ENCODE measurements around the gene OTOF. TPM values are rescaled to one million over a fixed set of nuclear protein-coding genes. Genes with fewer than 3 reads are reported as not detected.

OTOF gene
- total RNA-seq, 1 donor: not detected

DNA sequence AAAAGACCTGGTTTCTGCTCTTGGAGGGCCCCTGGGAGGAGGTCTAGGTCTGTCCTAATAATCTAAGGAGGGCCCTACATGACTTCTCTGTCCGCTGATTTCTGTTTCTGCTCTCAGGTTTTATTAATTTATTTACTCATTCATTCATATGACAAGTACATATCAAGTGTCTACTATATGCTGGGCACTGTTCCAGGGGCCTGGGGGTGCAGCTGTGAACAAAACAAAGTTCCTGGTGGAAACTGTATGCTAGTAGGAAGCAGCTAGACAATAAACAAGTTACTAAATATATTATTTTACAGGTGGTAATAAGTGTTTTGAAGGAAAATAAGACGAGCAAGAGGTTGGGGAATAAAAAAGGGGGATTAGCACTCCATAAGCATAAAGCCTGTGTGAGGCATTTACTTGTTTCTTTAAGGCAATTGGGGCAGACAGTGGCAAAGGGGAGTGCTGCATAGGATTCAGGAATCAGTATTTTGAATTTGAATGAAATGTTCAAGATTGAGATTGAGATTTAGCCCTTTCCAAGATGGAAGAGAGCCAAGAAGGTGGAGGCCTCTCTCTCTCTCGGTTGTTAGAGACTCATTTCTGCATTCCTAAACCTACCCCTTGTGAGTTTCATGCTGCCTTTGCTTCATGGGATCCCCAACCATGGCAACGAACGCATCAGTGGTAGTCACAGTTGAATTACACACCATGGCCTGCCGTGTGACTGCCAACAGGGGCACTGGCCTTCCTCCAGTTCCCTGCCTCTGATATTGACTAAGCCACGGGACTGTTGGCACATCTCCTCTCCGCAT is 47.9 kb downstream of the OTOF start:
- Histone ChIP-seq H2AFZ (ENCODE audit: low read length) (no peak overlapping the region), H3K27me3 (ENCODE audit: insufficient read depth, low read length) (peaks cover 6% of the 10 kb centered on the region), H3K27ac (ENCODE audit: low read depth, low read length) (no peak overlapping the region), H3K4me1 (ENCODE audit: insufficient read depth, low read length) (peaks cover 5% of the 10 kb centered on the region), H3K79me2 (ENCODE audit: insufficient read depth, low read length) (no peaks in the 10 kb centered on the region), H3K4me2 (ENCODE audit: insufficient read depth, low read length) (no peak overlapping the region), H4K20me1 (ENCODE audit: insufficient read depth, low read length) (no peaks in the 10 kb centered on the region), H3K36me3 (ENCODE audit: insufficient read depth, low read length) (no peaks in the 10 kb centered on the region), H3K4me3 (ENCODE audit: insufficient read depth, low read length) (no peak overlapping the region), H3K9me3 (ENCODE audit: low read depth, low read length) (no peaks in the 10 kb centered on the region)
- DNase-seq (ENCODE audit: insufficient read length, low spot score, missing footprints): no peak
- TF ChIP-seq, protein P1, sequence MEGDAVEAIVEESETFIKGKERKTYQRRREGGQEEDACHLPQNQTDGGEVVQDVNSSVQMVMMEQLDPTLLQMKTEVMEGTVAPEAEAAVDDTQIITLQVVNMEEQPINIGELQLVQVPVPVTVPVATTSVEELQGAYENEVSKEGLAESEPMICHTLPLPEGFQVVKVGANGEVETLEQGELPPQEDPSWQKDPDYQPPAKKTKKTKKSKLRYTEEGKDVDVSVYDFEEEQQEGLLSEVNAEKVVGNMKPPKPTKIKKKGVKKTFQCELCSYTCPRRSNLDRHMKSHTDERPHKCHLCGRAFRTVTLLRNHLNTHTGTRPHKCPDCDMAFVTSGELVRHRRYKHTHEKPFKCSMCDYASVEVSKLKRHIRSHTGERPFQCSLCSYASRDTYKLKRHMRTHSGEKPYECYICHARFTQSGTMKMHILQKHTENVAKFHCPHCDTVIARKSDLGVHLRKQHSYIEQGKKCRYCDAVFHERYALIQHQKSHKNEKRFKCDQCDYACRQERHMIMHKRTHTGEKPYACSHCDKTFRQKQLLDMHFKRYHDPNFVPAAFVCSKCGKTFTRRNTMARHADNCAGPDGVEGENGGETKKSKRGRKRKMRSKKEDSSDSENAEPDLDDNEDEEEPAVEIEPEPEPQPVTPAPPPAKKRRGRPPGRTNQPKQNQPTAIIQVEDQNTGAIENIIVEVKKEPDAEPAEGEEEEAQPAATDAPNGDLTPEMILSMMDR (IDR thresholded peaks at IDR 0.05; ENCODE audit: extremely low read depth, low read depth, low read length): no peak

DNA sequence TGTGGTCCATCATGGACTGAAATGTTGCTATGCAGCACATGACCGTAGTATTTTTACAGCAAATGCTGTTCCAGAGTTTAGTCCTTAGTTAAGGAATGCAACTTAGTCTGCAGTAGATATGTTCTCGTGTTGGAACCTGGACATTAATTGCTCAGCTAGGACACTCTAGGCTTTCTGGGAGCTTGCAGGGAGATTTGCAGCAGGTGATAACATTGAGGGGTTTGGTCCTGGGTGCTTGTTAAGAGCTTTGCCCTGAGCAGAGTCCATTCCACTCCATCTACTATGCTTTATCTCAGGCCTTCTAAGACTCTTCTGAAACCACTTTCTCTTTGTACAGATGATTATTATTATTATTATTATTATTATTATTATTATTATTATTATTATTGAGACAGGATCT is 49.1 kb downstream of the OTOF start:
- TF ChIP-seq, protein P1 (IDR thresholded peaks at IDR 0.05; ENCODE audit: extremely low read depth, low read depth, low read length): no peak
- H3K36me3 ChIP-seq (ENCODE audit: insufficient read depth, low read length): no peaks in the 10 kb centered on the region
- H3K9me3 ChIP-seq (ENCODE audit: low read depth, low read length): no peaks in the 10 kb centered on the region
- no peak overlapping the region for H3K27ac ChIP-seq (ENCODE audit: low read depth, low read length)
- no peaks in the 10 kb centered on the region for H3K79me2 ChIP-seq (ENCODE audit: insufficient read depth, low read length)
- no peaks in the 10 kb centered on the region for H4K20me1 ChIP-seq (ENCODE audit: insufficient read depth, low read length)
- H2AFZ ChIP-seq (ENCODE audit: low read length): no peak overlapping the region
- no peak overlapping the region for H3K4me2 ChIP-seq (ENCODE audit: insufficient read depth, low read length)
- DNase-seq (ENCODE audit: insufficient read length, low spot score, missing footprints): no peak
- H3K27me3 ChIP-seq (ENCODE audit: insufficient read depth, low read length): peaks cover 6% of the 10 kb centered on the region
- no peak overlapping the region for H3K4me3 ChIP-seq (ENCODE audit: insufficient read depth, low read length)
- peaks cover 5% of the 10 kb centered on the region for H3K4me1 ChIP-seq (ENCODE audit: insufficient read depth, low read length)

DNA sequence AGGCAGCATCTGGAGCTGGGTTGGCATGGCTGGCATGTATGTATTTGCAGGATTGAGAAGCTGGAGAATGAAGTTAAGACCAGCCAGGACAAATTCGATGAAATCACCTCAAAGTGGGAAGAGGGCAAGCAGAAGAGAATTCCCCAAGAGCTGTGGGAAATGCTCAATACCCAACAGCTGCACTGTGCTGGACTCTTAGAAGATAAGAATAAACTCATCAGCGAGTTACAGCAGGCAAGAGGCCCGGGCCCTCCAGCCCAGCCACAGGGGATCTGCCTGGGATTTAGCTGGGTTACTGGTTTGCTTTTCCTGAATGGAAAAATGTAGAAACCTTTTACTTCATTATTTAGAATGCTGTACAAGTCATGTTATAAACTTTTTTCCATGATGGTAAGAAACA is 53.7 kb downstream of the OTOF start:
- no peaks in the 10 kb centered on the region for H3K79me2 ChIP-seq (ENCODE audit: insufficient read depth, low read length)
- TF ChIP-seq, protein P1 (IDR thresholded peaks at IDR 0.05; ENCODE audit: extremely low read depth, low read depth, low read length): no peak
- no peaks in the 10 kb centered on the region for H3K9me3 ChIP-seq (ENCODE audit: low read depth, low read length)
- no peak overlapping the region for H3K27ac ChIP-seq (ENCODE audit: low read depth, low read length)
- H3K36me3 ChIP-seq (ENCODE audit: insufficient read depth, low read length): no peaks in the 10 kb centered on the region
- H3K4me1 ChIP-seq (ENCODE audit: insufficient read depth, low read length): no peaks in the 10 kb centered on the region
- H3K4me3 ChIP-seq (ENCODE audit: insufficient read depth, low read length): no peak overlapping the region
- no peak for DNase-seq (ENCODE audit: insufficient read length, low spot score, missing footprints)
- no peaks in the 10 kb centered on the region for H4K20me1 ChIP-seq (ENCODE audit: insufficient read depth, low read length)
- H2AFZ ChIP-seq (ENCODE audit: low read length): no peak overlapping the region
- H3K4me2 ChIP-seq (ENCODE audit: insufficient read depth, low read length): no peak overlapping the region
- H3K27me3 ChIP-seq (ENCODE audit: insufficient read depth, low read length): peaks cover 6% of the 10 kb centered on the region

DNA sequence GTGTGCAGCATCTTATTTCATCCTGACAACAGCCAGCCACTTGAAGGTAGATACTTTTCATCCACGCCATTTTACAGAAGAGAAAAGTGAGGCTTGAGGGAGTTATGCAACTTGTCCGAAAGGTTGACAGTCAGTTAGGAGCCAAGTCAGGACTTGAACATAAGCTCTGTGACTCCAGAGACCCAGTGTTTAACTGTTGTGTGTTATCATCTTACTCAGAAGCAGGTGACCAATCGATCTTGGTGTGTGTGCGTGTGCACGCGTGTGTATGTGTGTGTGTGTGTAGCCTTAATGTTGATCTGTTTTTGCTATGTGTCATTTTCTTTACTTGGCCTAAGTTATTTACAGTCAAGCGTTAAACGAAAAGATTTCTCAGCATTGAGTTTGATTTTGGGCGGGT is 54.2 kb downstream of the OTOF start:
- Histone ChIP-seq H3K27me3 (ENCODE audit: insufficient read depth, low read length) (peaks cover 6% of the 10 kb centered on the region), H3K4me2 (ENCODE audit: insufficient read depth, low read length) (no peak overlapping the region), H3K79me2 (ENCODE audit: insufficient read depth, low read length) (no peaks in the 10 kb centered on the region), H3K9me3 (ENCODE audit: low read depth, low read length) (no peaks in the 10 kb centered on the region), H2AFZ (ENCODE audit: low read length) (no peak overlapping the region), H3K36me3 (ENCODE audit: insufficient read depth, low read length) (no peaks in the 10 kb centered on the region), H3K4me3 (ENCODE audit: insufficient read depth, low read length) (no peak overlapping the region), H4K20me1 (ENCODE audit: insufficient read depth, low read length) (no peaks in the 10 kb centered on the region), H3K4me1 (ENCODE audit: insufficient read depth, low read length) (no peaks in the 10 kb centered on the region), H3K27ac (ENCODE audit: low read depth, low read length) (no peak overlapping the region)
- TF ChIP-seq, protein P1 (IDR thresholded peaks at IDR 0.05; ENCODE audit: extremely low read depth, low read depth, low read length): no peak
- DNase-seq (ENCODE audit: insufficient read length, low spot score, missing footprints): no peak

All from osteoblast (primary cell).